SK-N-SH (cell line): Measurements from ENCODE around the gene CFHR4. TPM values are rescaled to one million over a fixed set of nuclear protein-coding genes. Genes with fewer than 3 reads are reported as not detected.

Experiments used
- CTCF ChIA-PET: fragments of 300-600, 350-600 bp; formaldehyde crosslinking; extraction: SDS; loops from one replicate; lab custom pipeline; 2021; lab: Yijun Ruan, JAX
- POLR2A ChIA-PET: fragments of 350-600 bp; sonication (Branson Sonifier 250); formaldehyde crosslinking; extraction: SDS; loops from one replicate; lab custom pipeline; 2020; ENCODE audit warnings: antibody characterized with exemption, inconsistent platforms; lab: Yijun Ruan, JAX
- DNase-seq: peaks from one replicate; pipeline ENCODE4 v3.0.0; 2012
- H2AFZ ChIP-seq: fragments of 200-600 bp; sonication (generic); 2 replicates; pipeline ENCODE4 v1.8.1; 2016; ENCODE audit warnings: antibody characterized with exemption, mild to moderate bottlenecking, low read depth
- H3F3A ChIP-seq: fragments of 200-600 bp; sonication (generic); replicated peaks from 2 replicates; pipeline ENCODE3; 2016; ENCODE audit warnings: antibody characterized with exemption, mild to moderate bottlenecking; ENCODE audit not compliant: insufficient read depth
- H3K27ac ChIP-seq, 2 experiments: fragments of 200-500 bp in 1 of 2; fragments of 200-600 bp in 1 of 2; sonication (Bioruptor generic) in 1 of 2; sonication (generic), shearing (Covaris generic) in 1 of 2; 2 replicates each; pipeline versions ENCODE4 v1.5.1 to v1.6.1; 2014 to 2016; ENCODE audit warnings: low read depth in 2 of 2, inconsistent platforms in 1 of 2, low read length in 1 of 2, mild to moderate bottlenecking in 1 of 2, mixed read lengths in 1 of 2
- H3K27me3 ChIP-seq: fragments of 200-600 bp; sonication (generic), shearing (Covaris generic); 2 replicates; pipeline ENCODE4 v1.6.1; 2016; ENCODE audit warnings: mixed run types; ENCODE audit not compliant: insufficient read depth
- H3K36me3 ChIP-seq, 2 experiments: fragments of 200-500 bp in 1 of 2; fragments of 200-600 bp in 1 of 2; sonication (Bioruptor generic) in 1 of 2; sonication (generic) in 1 of 2; replicated peaks in 1 of 2; 2 replicates each; pipeline versions ENCODE3 to v1.5.1; 2014 to 2016; ENCODE audit warnings: low read length in 1 of 2, mild to moderate bottlenecking in 1 of 2; ENCODE audit not compliant: insufficient read depth in 2 of 2, control insufficient read depth in 1 of 2
- H3K4me1 ChIP-seq, 2 experiments: fragments of 200-500 bp in 1 of 2; fragments of 200-600 bp in 1 of 2; sonication (Bioruptor generic) in 1 of 2; sonication (generic), shearing (Covaris generic) in 1 of 2; 2 replicates each; pipeline versions ENCODE4 v1.5.1 to v1.6.1; 2014 to 2016; ENCODE audit warnings: low read depth in 1 of 2, low read length in 1 of 2, mixed run types in 1 of 2; ENCODE audit not compliant: insufficient read depth in 2 of 2, control insufficient read depth in 1 of 2
- H3K4me2 ChIP-seq: fragments of 200-600 bp; sonication (generic), shearing (Covaris generic); 2 replicates; pipeline ENCODE4 v1.6.1; 2017; ENCODE audit warnings: mixed run types
- H3K4me3 ChIP-seq, 2 experiments: fragments of 200-500 bp in 1 of 2; fragments of 200-600 bp in 1 of 2; sonication (Bioruptor generic) in 1 of 2; sonication (generic), shearing (Covaris generic) in 1 of 2; 2 replicates each; pipeline versions ENCODE4 v1.5.1 to v1.8.1; 2014 to 2016; ENCODE audit warnings: low read depth in 2 of 2, inconsistent platforms in 1 of 2, low read length in 1 of 2, mild to moderate bottlenecking in 1 of 2, mixed read lengths in 1 of 2, moderate library complexity in 1 of 2
- H3K79me2 ChIP-seq: fragments of 200-600 bp; sonication (generic); 2 replicates; pipeline ENCODE4 v1.8.1; 2017; ENCODE audit warnings: mild to moderate bottlenecking; ENCODE audit not compliant: insufficient read depth
- H3K9ac ChIP-seq: fragments of 200-600 bp; sonication (generic); 2 replicates; pipeline ENCODE4 v1.6.1; 2017; ENCODE audit warnings: mixed run types
- H3K9me2 ChIP-seq: fragments of 200-600 bp; sonication (generic); 2 replicates; pipeline ENCODE4 v1.6.1; 2017; ENCODE audit warnings: mixed run types
- H3K9me3 ChIP-seq: fragments of 200-600 bp; sonication (generic); 2 replicates; pipeline ENCODE4 v1.6.1; 2017; ENCODE audit warnings: mixed run types, mild to moderate bottlenecking, moderate library complexity
- H4K20me1 ChIP-seq: fragments of 200-600 bp; sonication (generic); 2 replicates; pipeline ENCODE4 v1.6.1; 2017; ENCODE audit warnings: mild to moderate bottlenecking, mixed run types; ENCODE audit not compliant: insufficient read depth
- CHD2 ChIP-seq: fragments of 150-350 bp; IDR thresholded peaks from 2 replicates; pipeline ENCODE4 v1.6.1; 2018; ENCODE audit warnings: low read length; ENCODE audit not compliant: partially characterized antibody
- ELF1 ChIP-seq: IDR thresholded peaks from 2 replicates; pipeline ENCODE4 v1.4.0; 2012
- FOSL2 ChIP-seq: IDR thresholded peaks from 2 replicates; pipeline ENCODE4 v1.4.0; 2012; ENCODE audit warnings: low read depth, mild to moderate bottlenecking, moderate library complexity, borderline replicate concordance
- FOXM1 ChIP-seq: IDR thresholded peaks from 2 replicates; pipeline ENCODE4 v1.4.0; 2012; ENCODE audit warnings: low read depth, mild to moderate bottlenecking
- IRF3 ChIP-seq: fragments of 150-350 bp; IDR thresholded peaks from 2 replicates; pipeline ENCODE4 v1.6.1; 2016; ENCODE audit warnings: mild to moderate bottlenecking, low read depth, low read length
- JUND ChIP-seq: IDR thresholded peaks from 2 replicates; pipeline ENCODE4 v1.4.0; 2012
- MEF2A ChIP-seq: IDR thresholded peaks from 2 replicates; pipeline ENCODE4 v1.4.0; 2012; ENCODE audit warnings: low read depth, borderline replicate concordance
- MXI1 ChIP-seq: IDR thresholded peaks from 2 replicates; pipeline ENCODE4 v1.6.1; 2012; ENCODE audit warnings: mild to moderate bottlenecking, low read depth, low read length, improper control_type of control experiment
- NFIC ChIP-seq: IDR thresholded peaks from 2 replicates; pipeline ENCODE4 v1.4.0; 2012; ENCODE audit warnings: borderline replicate concordance
- PBX3 ChIP-seq: IDR thresholded peaks from 2 replicates; pipeline ENCODE4; 2012
- POLR2AphosphoS5 ChIP-seq: IDR thresholded peaks from 2 replicates; pipeline ENCODE4 v1.6.1; 2012; ENCODE audit warnings: low read depth, low read length
- RAD21 ChIP-seq: IDR thresholded peaks from 2 replicates; pipeline ENCODE4 v1.6.1; 2012; ENCODE audit warnings: mild to moderate bottlenecking, low read length
- REST ChIP-seq: IDR thresholded peaks from 2 replicates; pipeline ENCODE4 v1.6.1; 2012; ENCODE audit warnings: mild to moderate bottlenecking, low read depth, low read length, moderate library complexity
- RFX5 ChIP-seq: IDR thresholded peaks from 2 replicates; pipeline ENCODE4 v1.6.1; 2012; ENCODE audit warnings: mild to moderate bottlenecking, improper control_type of control experiment, low read length
- RXRA ChIP-seq: IDR thresholded peaks from 2 replicates; pipeline ENCODE4 v1.4.0; 2012; ENCODE audit warnings: low read depth, mild to moderate bottlenecking, borderline replicate concordance
- SIN3A ChIP-seq: IDR thresholded peaks from 2 replicates; pipeline ENCODE4 v1.6.1; 2012; ENCODE audit warnings: low read depth, mild to moderate bottlenecking, low read length, moderate library complexity, borderline replicate concordance
- TEAD4 ChIP-seq: IDR thresholded peaks from 2 replicates; pipeline ENCODE4 v1.4.0; 2012; ENCODE audit warnings: mild to moderate bottlenecking, borderline replicate concordance; ENCODE audit not compliant: insufficient read depth
- USF2 ChIP-seq: fragments of 150-350 bp; IDR thresholded peaks from 2 replicates; pipeline ENCODE4 v1.6.1; 2017; ENCODE audit warnings: antibody characterized with exemption, low read length, low read depth, borderline replicate concordance
- ZBTB33 ChIP-seq: IDR thresholded peaks from 2 replicates; pipeline ENCODE4 v1.4.0; 2012; ENCODE audit warnings: low read depth, borderline replicate concordance
- WGBS: methylation state at CpG from one replicate; pipeline ENCODE4 v1.1.6; 2017; ENCODE audit warnings: low lambda C conversion rate; 5-methylcytosine and 5-hydroxymethylcytosine counted together
- polyA plus RNA-seq, 3 experiments: library from polyadenylated mRNA; depleted of rRNA; stranded (reverse); fragments of >200 nt; gene quantifications; 2 replicates each; pipeline ENCODE4 v1.2.3, GENCODE V29; 2012

CFHR4 gene
- polyA plus RNA-seq, 1 of the 3 experiments (the other 2 are of a cell fraction): 0.03 TPM

GRCh38 chr1:196955926-196956325, 68.1 kb downstream of the CFHR4 start:
- Histone ChIP-seq H2AFZ (no peak overlapping the region), H3K9me3 (no peaks in the 10 kb centered on the region), H3K9me2 (no peaks in the 10 kb centered on the region), H4K20me1 (no peaks in the 10 kb centered on the region), H3K36me3 (no peaks in the 10 kb centered on the region), H3K27me3 (no peaks in the 10 kb centered on the region), H3K27ac (no peak overlapping the region), H3K9ac (no peak overlapping the region), H3K79me2 (no peaks in the 10 kb centered on the region), H3K4me1 (no peaks in the 10 kb centered on the region), H3K4me3 (no peak overlapping the region), H3F3A (no peaks in the 10 kb centered on the region), H3K4me2 (no peak overlapping the region)
- no peak for TF ChIP-seq JUND
- no peak for TF ChIP-seq IRF3
- no peak for TF ChIP-seq TEAD4
- TF ChIP-seq MXI1: no peak
- no peak for TF ChIP-seq ZBTB33
- TF ChIP-seq ELF1: no peak
- no peak for TF ChIP-seq POLR2AphosphoS5
- TF ChIP-seq RFX5: no peak
- no peak for TF ChIP-seq REST
- TF ChIP-seq RAD21: no peak
- TF ChIP-seq FOXM1: no peak
- TF ChIP-seq FOSL2: no peak
- DNase-seq: no peak
- CTCF ChIA-PET: no interaction called here
- POLR2A ChIA-PET: no interaction called here
- 65% methylated on average over 1 of the region's 1 CpG for WGBS

GRCh38 chr1:196960854-196961253, 73.0 kb downstream of the CFHR4 start:
- WGBS: 11% methylated on average over 3 of the region's 3 CpGs
- ChIA-PET POLR2A (no interaction called here), CTCF (no interaction called here)
- H3K9ac ChIP-seq: no peak overlapping the region
- H3K4me1 ChIP-seq: no peaks in the 10 kb centered on the region
- H3K36me3 ChIP-seq: no peaks in the 10 kb centered on the region
- H3K79me2 ChIP-seq: no peaks in the 10 kb centered on the region
- H3K4me3 ChIP-seq: no peak overlapping the region
- H3K9me3 ChIP-seq: no peaks in the 10 kb centered on the region
- no peaks in the 10 kb centered on the region for H3F3A ChIP-seq
- no peak overlapping the region for H3K4me2 ChIP-seq
- no peak for DNase-seq
- no peak overlapping the region for H2AFZ ChIP-seq
- no peaks in the 10 kb centered on the region for H3K9me2 ChIP-seq
- no peaks in the 10 kb centered on the region for H4K20me1 ChIP-seq
- H3K27ac ChIP-seq: no peak overlapping the region
- no peaks in the 10 kb centered on the region for H3K27me3 ChIP-seq
- no peak for TF ChIP-seq NFIC
- no peak for TF ChIP-seq PBX3
- TF ChIP-seq ELF1: no peak
- TF ChIP-seq RXRA: no peak
- no peak for TF ChIP-seq IRF3
- no peak for TF ChIP-seq MEF2A
- no peak for TF ChIP-seq SIN3A
- no peak for TF ChIP-seq RFX5
- TF ChIP-seq TEAD4: no peak
- no peak for TF ChIP-seq USF2
- no peak for TF ChIP-seq CHD2
